ENCODE results near the gene IGSF8. TPM values are rescaled to one million over a fixed set of nuclear protein-coding genes. Genes with fewer than 3 reads are reported as not detected.

IGSF8 gene
- total and polyA plus RNA-seq, 2 donors (not counting 3 experiments of a cell fraction or from before 2014, with no cell fraction given): 9.5 to 17.5 TPM

DNA sequence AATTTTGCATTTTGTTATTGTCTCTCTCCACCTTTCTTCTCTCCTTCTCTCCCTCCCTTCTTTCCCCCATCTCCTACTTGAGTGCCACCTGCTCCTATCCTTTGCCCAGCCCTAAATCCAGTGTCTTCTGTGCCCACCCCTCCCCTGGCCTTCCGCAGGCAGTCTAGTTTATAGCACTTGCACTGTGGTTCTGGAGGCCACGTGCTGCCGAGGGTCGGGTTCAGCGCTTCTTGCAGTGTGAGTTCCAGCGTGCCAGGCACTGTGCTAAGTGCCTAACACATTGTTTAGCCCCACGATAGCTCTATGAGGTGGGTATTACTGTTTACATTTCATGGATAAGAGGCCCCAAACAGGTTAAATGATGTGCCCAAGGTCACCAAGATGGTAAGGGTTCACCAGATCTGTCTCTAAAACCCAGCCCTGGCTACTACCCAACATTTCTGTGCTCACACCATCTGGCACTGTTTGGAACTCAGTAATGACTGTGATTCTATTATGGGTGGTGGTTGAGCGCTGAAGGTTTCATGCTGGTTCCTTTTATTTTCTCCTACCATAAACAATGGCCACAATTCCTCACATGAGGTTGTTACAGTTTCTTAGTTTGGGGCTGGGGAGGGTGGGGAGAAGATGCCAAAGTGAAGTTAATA, 38.9 kb upstream of the IGSF8 start:
- CTCF ChIA-PET: interaction anchor here (1.9 kb wide), 1 partner anchor 12 kb away, joined by 5 read pairs; no protein-coding TSS in a partner anchor
- dilution Hi-C loops (cut with MboI; ENCODE audit: extremely low pct_ligation_motif_present, low sequenced_read_pairs): no loop called here
- Histone ChIP-seq H3K36me3 (ENCODE audit: control insufficient read depth in 2 of 2, extremely low read depth in 1 of 2, insufficient read depth in 2 of 2, low read length in 2 of 2) (no peaks in the 10 kb centered on the region), H3K4me1 (ENCODE audit: control insufficient read depth, extremely low read depth, insufficient read depth, low read length) (no peaks in the 10 kb centered on the region), H3K9me3 (replicated peaks; ENCODE audit: control insufficient read depth, insufficient read depth, low read length) (no peaks in the 10 kb centered on the region), H2AFZ (ENCODE audit: low read depth, low read length) (no peak overlapping the region), H4K20me1 (replicated peaks; ENCODE audit: control insufficient read depth, extremely low read depth, insufficient read depth, low read length) (no peaks in the 10 kb centered on the region), H3K27ac (ENCODE audit: insufficient read depth, low read depth, low read length) (no peak overlapping the region), H3K4me2 (ENCODE audit: insufficient read depth, low read length) (no peak overlapping the region), H3K79me2 (ENCODE audit: control insufficient read depth, insufficient read depth, low read length) (no peaks in the 10 kb centered on the region), H3K9me1 (replicated peaks; ENCODE audit: control insufficient read depth, extremely low read depth, insufficient read depth, low read length) (no peaks in the 10 kb centered on the region), H3K4me3 (replicated peaks in 1 of 3; ENCODE audit: insufficient read depth in 1 of 3, low read depth in 1 of 3, low read length in 3 of 3) (no peak overlapping the region), H3K27me3 (ENCODE audit: control insufficient read depth in 2 of 2, insufficient read depth in 2 of 2, low read length in 2 of 2) (no peaks in the 10 kb centered on the region), H3K9ac (replicated peaks; ENCODE audit: extremely low read depth, insufficient read depth, low read length) (no peak overlapping the region)
- TF ChIP-seq EZH2 (IDR thresholded peaks at IDR 0.05; ENCODE audit: borderline replicate concordance, low read depth, low read length, severe bottlenecking): no peak
- TF ChIP-seq FOS (IDR thresholded peaks at IDR 0.05; ENCODE audit: borderline replicate concordance, insufficient read depth, low read length): no peak
- intact Hi-C loops (cut with micrococcal nuclease): no loop called here
- no TSS peak for BruUV-seq (replicated peaks)
- FAIRE-seq (no peak), DNase-seq (ENCODE audit: low read depth, low spot score) (no peak)
- POLR2A ChIA-PET: no interaction called here

DNA sequence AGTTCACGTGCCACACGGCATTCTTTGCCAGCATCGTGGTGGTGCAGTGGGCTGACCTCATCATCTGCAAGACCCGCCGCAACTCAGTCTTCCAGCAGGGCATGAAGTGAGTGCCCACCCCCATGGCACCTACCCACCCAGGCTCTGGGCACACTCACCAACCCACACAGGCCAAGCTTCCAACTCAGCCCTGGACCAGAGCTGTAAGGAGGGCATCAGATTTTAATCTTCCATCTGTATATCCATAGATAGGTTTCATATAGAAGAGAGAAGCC, 38.4 kb upstream of the IGSF8 start:
- H3K27ac ChIP-seq (ENCODE audit: insufficient read depth, low read depth, low read length): no peak overlapping the region
- H3K79me2 ChIP-seq (ENCODE audit: control insufficient read depth, insufficient read depth, low read length): no peaks in the 10 kb centered on the region
- H3K4me2 ChIP-seq (ENCODE audit: insufficient read depth, low read length): no peak overlapping the region
- no peaks in the 10 kb centered on the region for H3K9me1 ChIP-seq (replicated peaks; ENCODE audit: control insufficient read depth, extremely low read depth, insufficient read depth, low read length)
- H4K20me1 ChIP-seq (replicated peaks; ENCODE audit: control insufficient read depth, extremely low read depth, insufficient read depth, low read length): no peaks in the 10 kb centered on the region
- no peaks in the 10 kb centered on the region for H3K36me3 ChIP-seq (ENCODE audit: control insufficient read depth in 2 of 2, extremely low read depth in 1 of 2, insufficient read depth in 2 of 2, low read length in 2 of 2)
- H3K9ac ChIP-seq (replicated peaks; ENCODE audit: extremely low read depth, insufficient read depth, low read length): no peak overlapping the region
- no peaks in the 10 kb centered on the region for H3K9me3 ChIP-seq (replicated peaks; ENCODE audit: control insufficient read depth, insufficient read depth, low read length)
- no peak overlapping the region for H2AFZ ChIP-seq (ENCODE audit: low read depth, low read length)
- intact Hi-C loops (cut with micrococcal nuclease) (no loop called here), dilution Hi-C loops (cut with MboI; ENCODE audit: extremely low pct_ligation_motif_present, low sequenced_read_pairs) (no loop called here)
- no peaks in the 10 kb centered on the region for H3K4me1 ChIP-seq (ENCODE audit: control insufficient read depth, extremely low read depth, insufficient read depth, low read length)
- no TSS peak for BruUV-seq (replicated peaks)
- ChIA-PET POLR2A (no interaction called here), CTCF (interaction anchor here (1.9 kb wide), 1 partner anchor 12 kb away, joined by 5 read pairs; no protein-coding TSS in a partner anchor)
- TF ChIP-seq JUN (IDR thresholded peaks at IDR 0.05; ENCODE audit: borderline replicate concordance, insufficient read depth, insufficient read length, low read depth) (no peak), EZH2 (IDR thresholded peaks at IDR 0.05; ENCODE audit: borderline replicate concordance, low read depth, low read length, severe bottlenecking) (no peak), MYC (IDR thresholded peaks at IDR 0.05; ENCODE audit: low read depth, low read length) (no peak), FOS (IDR thresholded peaks at IDR 0.05; ENCODE audit: borderline replicate concordance, insufficient read depth, low read length) (no peak), GATA2 (IDR thresholded peaks at IDR 0.05; ENCODE audit: insufficient read depth, insufficient read length, low read depth, low read length) (no peak), POLR2A (IDR thresholded peaks at IDR 0.05; ENCODE audit: low read depth, low read length) (no peak), POLR2AphosphoS5 (IDR thresholded peaks at IDR 0.05; ENCODE audit: insufficient read depth, low read depth, low read length) (no peak)
- TF ChIP-seq, protein P1, sequence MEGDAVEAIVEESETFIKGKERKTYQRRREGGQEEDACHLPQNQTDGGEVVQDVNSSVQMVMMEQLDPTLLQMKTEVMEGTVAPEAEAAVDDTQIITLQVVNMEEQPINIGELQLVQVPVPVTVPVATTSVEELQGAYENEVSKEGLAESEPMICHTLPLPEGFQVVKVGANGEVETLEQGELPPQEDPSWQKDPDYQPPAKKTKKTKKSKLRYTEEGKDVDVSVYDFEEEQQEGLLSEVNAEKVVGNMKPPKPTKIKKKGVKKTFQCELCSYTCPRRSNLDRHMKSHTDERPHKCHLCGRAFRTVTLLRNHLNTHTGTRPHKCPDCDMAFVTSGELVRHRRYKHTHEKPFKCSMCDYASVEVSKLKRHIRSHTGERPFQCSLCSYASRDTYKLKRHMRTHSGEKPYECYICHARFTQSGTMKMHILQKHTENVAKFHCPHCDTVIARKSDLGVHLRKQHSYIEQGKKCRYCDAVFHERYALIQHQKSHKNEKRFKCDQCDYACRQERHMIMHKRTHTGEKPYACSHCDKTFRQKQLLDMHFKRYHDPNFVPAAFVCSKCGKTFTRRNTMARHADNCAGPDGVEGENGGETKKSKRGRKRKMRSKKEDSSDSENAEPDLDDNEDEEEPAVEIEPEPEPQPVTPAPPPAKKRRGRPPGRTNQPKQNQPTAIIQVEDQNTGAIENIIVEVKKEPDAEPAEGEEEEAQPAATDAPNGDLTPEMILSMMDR (IDR thresholded peaks at IDR 0.05; ENCODE audit: extremely low read depth in 1 of 2, insufficient read depth in 1 of 2, low read depth in 1 of 2, low read length in 2 of 2): no peak
- TF ChIP-seq, protein P2, sequence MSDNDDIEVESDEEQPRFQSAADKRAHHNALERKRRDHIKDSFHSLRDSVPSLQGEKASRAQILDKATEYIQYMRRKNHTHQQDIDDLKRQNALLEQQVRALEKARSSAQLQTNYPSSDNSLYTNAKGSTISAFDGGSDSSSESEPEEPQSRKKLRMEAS (IDR thresholded peaks at IDR 0.05; ENCODE audit: insufficient read depth, insufficient read length): no peak
- no peak overlapping the region for H3K4me3 ChIP-seq (replicated peaks in 1 of 3; ENCODE audit: insufficient read depth in 1 of 3, low read depth in 1 of 3, low read length in 3 of 3)
- no peaks in the 10 kb centered on the region for H3K27me3 ChIP-seq (ENCODE audit: control insufficient read depth in 2 of 2, insufficient read depth in 2 of 2, low read length in 2 of 2)
- no peak for DNase-seq (ENCODE audit: low read depth, low spot score)
- FAIRE-seq: no peak
